SK-N-SH (cell line): ENCODE measurements around the gene AGXT2. TPM values are rescaled to one million over a fixed set of nuclear protein-coding genes. Genes with fewer than 3 reads are reported as not detected.

Experiments
- CTCF ChIA-PET: fragments of 300-600, 350-600 bp; formaldehyde crosslinking; extraction: SDS; loops from one replicate; lab custom pipeline; 2021; lab: Yijun Ruan, JAX
- POLR2A ChIA-PET: fragments of 350-600 bp; sonication (Branson Sonifier 250); formaldehyde crosslinking; extraction: SDS; loops from one replicate; lab custom pipeline; 2020; ENCODE audit warnings: antibody characterized with exemption, inconsistent platforms; lab: Yijun Ruan, JAX
- DNase-seq: peaks from one replicate; pipeline ENCODE4 v3.0.0; 2012
- H2AFZ ChIP-seq: fragments of 200-600 bp; sonication (generic); 2 replicates; pipeline ENCODE4 v1.8.1; 2016; ENCODE audit warnings: antibody characterized with exemption, mild to moderate bottlenecking, low read depth
- H3F3A ChIP-seq: fragments of 200-600 bp; sonication (generic); replicated peaks from 2 replicates; pipeline ENCODE3; 2016; ENCODE audit warnings: antibody characterized with exemption, mild to moderate bottlenecking; ENCODE audit not compliant: insufficient read depth
- H3K27ac ChIP-seq, 2 experiments: fragments of 200-500 bp in 1 of 2; fragments of 200-600 bp in 1 of 2; sonication (Bioruptor generic) in 1 of 2; sonication (generic), shearing (Covaris generic) in 1 of 2; 2 replicates each; pipeline versions ENCODE4 v1.5.1 to v1.6.1; 2014 to 2016; ENCODE audit warnings: low read depth in 2 of 2, inconsistent platforms in 1 of 2, low read length in 1 of 2, mild to moderate bottlenecking in 1 of 2, mixed read lengths in 1 of 2
- H3K27me3 ChIP-seq: fragments of 200-600 bp; sonication (generic), shearing (Covaris generic); 2 replicates; pipeline ENCODE4 v1.6.1; 2016; ENCODE audit warnings: mixed run types; ENCODE audit not compliant: insufficient read depth
- H3K36me3 ChIP-seq, 2 experiments: fragments of 200-500 bp in 1 of 2; fragments of 200-600 bp in 1 of 2; sonication (Bioruptor generic) in 1 of 2; sonication (generic) in 1 of 2; replicated peaks in 1 of 2; 2 replicates each; pipeline versions ENCODE3 to v1.5.1; 2014 to 2016; ENCODE audit warnings: low read length in 1 of 2, mild to moderate bottlenecking in 1 of 2; ENCODE audit not compliant: insufficient read depth in 2 of 2, control insufficient read depth in 1 of 2
- H3K4me1 ChIP-seq, 2 experiments: fragments of 200-500 bp in 1 of 2; fragments of 200-600 bp in 1 of 2; sonication (Bioruptor generic) in 1 of 2; sonication (generic), shearing (Covaris generic) in 1 of 2; 2 replicates each; pipeline versions ENCODE4 v1.5.1 to v1.6.1; 2014 to 2016; ENCODE audit warnings: low read depth in 1 of 2, low read length in 1 of 2, mixed run types in 1 of 2; ENCODE audit not compliant: insufficient read depth in 2 of 2, control insufficient read depth in 1 of 2
- H3K4me2 ChIP-seq: fragments of 200-600 bp; sonication (generic), shearing (Covaris generic); 2 replicates; pipeline ENCODE4 v1.6.1; 2017; ENCODE audit warnings: mixed run types
- H3K4me3 ChIP-seq, 2 experiments: fragments of 200-500 bp in 1 of 2; fragments of 200-600 bp in 1 of 2; sonication (Bioruptor generic) in 1 of 2; sonication (generic), shearing (Covaris generic) in 1 of 2; 2 replicates each; pipeline versions ENCODE4 v1.5.1 to v1.8.1; 2014 to 2016; ENCODE audit warnings: low read depth in 2 of 2, inconsistent platforms in 1 of 2, low read length in 1 of 2, mild to moderate bottlenecking in 1 of 2, mixed read lengths in 1 of 2, moderate library complexity in 1 of 2
- H3K79me2 ChIP-seq: fragments of 200-600 bp; sonication (generic); 2 replicates; pipeline ENCODE4 v1.8.1; 2017; ENCODE audit warnings: mild to moderate bottlenecking; ENCODE audit not compliant: insufficient read depth
- H3K9ac ChIP-seq: fragments of 200-600 bp; sonication (generic); 2 replicates; pipeline ENCODE4 v1.6.1; 2017; ENCODE audit warnings: mixed run types
- H3K9me2 ChIP-seq: fragments of 200-600 bp; sonication (generic); 2 replicates; pipeline ENCODE4 v1.6.1; 2017; ENCODE audit warnings: mixed run types
- H3K9me3 ChIP-seq: fragments of 200-600 bp; sonication (generic); 2 replicates; pipeline ENCODE4 v1.6.1; 2017; ENCODE audit warnings: mixed run types, mild to moderate bottlenecking, moderate library complexity
- H4K20me1 ChIP-seq: fragments of 200-600 bp; sonication (generic); 2 replicates; pipeline ENCODE4 v1.6.1; 2017; ENCODE audit warnings: mild to moderate bottlenecking, mixed run types; ENCODE audit not compliant: insufficient read depth
- FOSL2 ChIP-seq: IDR thresholded peaks from 2 replicates; pipeline ENCODE4 v1.4.0; 2012; ENCODE audit warnings: low read depth, mild to moderate bottlenecking, moderate library complexity, borderline replicate concordance
- FOXJ3 ChIP-seq: sonication (generic); formaldehyde crosslinking; IDR thresholded peaks from 2 replicates; pipeline ENCODE4 v1.5.1; 2020; ENCODE audit warnings: mild to moderate bottlenecking, missing genetic modification reagents
- NFIC ChIP-seq: IDR thresholded peaks from 2 replicates; pipeline ENCODE4 v1.4.0; 2012; ENCODE audit warnings: borderline replicate concordance
- NRF1 ChIP-seq: IDR thresholded peaks from 2 replicates; pipeline ENCODE4 v1.6.1; 2012; ENCODE audit warnings: low read depth, mild to moderate bottlenecking, low read length
- RFX5 ChIP-seq: IDR thresholded peaks from 2 replicates; pipeline ENCODE4 v1.6.1; 2012; ENCODE audit warnings: mild to moderate bottlenecking, improper control_type of control experiment, low read length
- SMC3 ChIP-seq: IDR thresholded peaks from 2 replicates; pipeline ENCODE4 v1.6.1; 2012; ENCODE audit warnings: low read depth, low read length, improper control_type of control experiment
- WGBS: methylation state at CpG from one replicate; pipeline ENCODE4 v1.1.6; 2017; ENCODE audit warnings: low lambda C conversion rate; 5-methylcytosine and 5-hydroxymethylcytosine counted together
- polyA plus RNA-seq, 3 experiments: library from polyadenylated mRNA; depleted of rRNA; stranded (reverse); fragments of >200 nt; gene quantifications; 2 replicates each; pipeline ENCODE4 v1.2.3, GENCODE V29; 2012
- TF ChIP-seq, protein P1 (sequence below): IDR thresholded peaks from 2 replicates; pipeline ENCODE4 v1.4.0; 2012; ENCODE audit warnings: low read depth
- TF ChIP-seq, protein P2 (sequence below): fragments of 150-350 bp; IDR thresholded peaks from 2 replicates; pipeline ENCODE4 v1.6.1; 2017; ENCODE audit warnings: antibody characterized with exemption, low read length, low read depth, borderline replicate concordance

The AGXT2 gene
- polyA plus RNA-seq, 1 of the 3 experiments (the other 2 are of a cell fraction) = not detected

DNA sequence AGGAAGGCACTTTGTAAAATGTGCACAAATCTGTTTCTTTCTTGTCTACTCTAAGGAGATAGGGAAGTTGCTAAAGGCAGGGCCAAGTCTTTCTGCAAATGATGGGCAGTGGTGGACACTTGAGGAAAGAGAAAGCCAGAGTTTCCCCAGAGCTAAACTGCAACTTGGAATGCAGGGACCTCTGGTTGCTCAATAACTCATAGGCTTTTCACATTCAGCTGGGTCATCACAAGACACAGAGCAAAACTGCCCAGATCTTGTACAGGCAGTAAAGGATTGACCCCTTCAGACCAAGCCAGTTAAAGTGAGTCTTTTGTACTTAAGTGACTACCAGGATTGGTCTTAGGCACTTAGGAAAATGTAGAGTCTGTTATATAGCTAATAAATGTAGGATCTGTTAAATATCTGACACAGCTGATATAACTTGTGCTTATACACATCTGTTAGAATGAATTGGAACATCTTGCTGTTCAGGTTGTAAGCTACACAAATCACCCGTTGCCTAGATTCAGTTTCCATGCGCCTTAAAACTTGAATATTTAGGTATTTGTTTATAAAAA, 13.5 kb upstream of the AGXT2 start:
- no peaks in the 10 kb centered on the region for H3K9me2 ChIP-seq
- H4K20me1 ChIP-seq = no peaks in the 10 kb centered on the region
- H3K4me1 ChIP-seq = no peaks in the 10 kb centered on the region
- ChIA-PET POLR2A (no interaction called here), CTCF (interaction anchor here (0.5 to 0.7 kb wide), 2 partner anchors 556 to 584 kb away, joined by 3 read pairs; partner anchors contain the start of gene SPEF2)
- H3K4me3 ChIP-seq = no peak overlapping the region
- H3K4me2 ChIP-seq = no peak overlapping the region
- H3K36me3 ChIP-seq = no peaks in the 10 kb centered on the region
- no peak overlapping the region for H3K27ac ChIP-seq
- no peaks in the 10 kb centered on the region for H3F3A ChIP-seq
- no peak for DNase-seq
- H3K9me3 ChIP-seq = no peaks in the 10 kb centered on the region
- H3K27me3 ChIP-seq = peaks cover 6% of the 10 kb centered on the region; the same call in 1 of the 2 replicates
- no peak for TF ChIP-seq FOSL2
- TF ChIP-seq RFX5 = no peak
- TF ChIP-seq NRF1 = no peak
- TF ChIP-seq, protein P1, sequence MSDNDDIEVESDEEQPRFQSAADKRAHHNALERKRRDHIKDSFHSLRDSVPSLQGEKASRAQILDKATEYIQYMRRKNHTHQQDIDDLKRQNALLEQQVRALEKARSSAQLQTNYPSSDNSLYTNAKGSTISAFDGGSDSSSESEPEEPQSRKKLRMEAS = no peak
- no peak for TF ChIP-seq SMC3
- H3K79me2 ChIP-seq = no peaks in the 10 kb centered on the region
- WGBS = 31% methylated on average over 2 of the region's 2 CpGs
- no peak overlapping the region for H2AFZ ChIP-seq
- no peak overlapping the region for H3K9ac ChIP-seq

DNA sequence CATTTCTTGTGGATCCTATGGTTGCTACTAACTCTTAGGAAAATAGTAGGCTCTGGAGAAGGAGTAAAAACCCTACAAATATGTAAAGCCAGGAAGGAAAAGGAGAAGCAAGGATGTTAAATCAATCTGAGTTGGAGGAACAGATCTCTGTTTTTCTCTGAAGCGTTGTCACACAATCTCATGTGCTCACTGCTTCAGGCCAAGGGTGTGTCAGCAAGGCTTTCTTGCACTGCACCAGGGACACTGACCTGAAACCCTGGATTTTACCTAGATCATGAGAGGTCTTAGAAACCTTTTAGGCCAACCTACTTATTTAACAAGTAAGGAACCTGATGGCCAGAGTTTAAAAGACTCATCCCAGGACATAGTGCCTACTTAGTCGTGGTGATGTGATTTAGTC, 12.5 kb upstream of the AGXT2 start:
- H3K9me2 ChIP-seq = no peaks in the 10 kb centered on the region
- H3K79me2 ChIP-seq = no peaks in the 10 kb centered on the region
- CTCF ChIA-PET = no interaction called here
- H3K4me3 ChIP-seq = no peak overlapping the region
- H3F3A ChIP-seq = no peaks in the 10 kb centered on the region
- no peaks in the 10 kb centered on the region for H3K36me3 ChIP-seq
- POLR2A ChIA-PET = no interaction called here
- H3K4me1 ChIP-seq = no peaks in the 10 kb centered on the region
- no peak overlapping the region for H2AFZ ChIP-seq
- H3K27me3 ChIP-seq = peaks cover 6% of the 10 kb centered on the region; the same call in 1 of the 2 replicates
- TF ChIP-seq NFIC (no peak), NRF1 (no peak)
- TF ChIP-seq, protein P2, sequence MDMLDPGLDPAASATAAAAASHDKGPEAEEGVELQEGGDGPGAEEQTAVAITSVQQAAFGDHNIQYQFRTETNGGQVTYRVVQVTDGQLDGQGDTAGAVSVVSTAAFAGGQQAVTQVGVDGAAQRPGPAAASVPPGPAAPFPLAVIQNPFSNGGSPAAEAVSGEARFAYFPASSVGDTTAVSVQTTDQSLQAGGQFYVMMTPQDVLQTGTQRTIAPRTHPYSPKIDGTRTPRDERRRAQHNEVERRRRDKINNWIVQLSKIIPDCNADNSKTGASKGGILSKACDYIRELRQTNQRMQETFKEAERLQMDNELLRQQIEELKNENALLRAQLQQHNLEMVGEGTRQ = no peak
- H4K20me1 ChIP-seq = no peaks in the 10 kb centered on the region
- no peak overlapping the region for H3K9ac ChIP-seq
- H3K4me2 ChIP-seq = no peak overlapping the region
- DNase-seq = no peak
- no peak overlapping the region for H3K27ac ChIP-seq
- no peaks in the 10 kb centered on the region for H3K9me3 ChIP-seq
- 29% methylated on average over 2 of the region's 2 CpGs for WGBS

GRCh38 chr5:35059251-35059650, 11.5 kb upstream of the AGXT2 start:
- ChIA-PET POLR2A (no interaction called here), CTCF (no interaction called here)
- H3K4me2 ChIP-seq = no peak overlapping the region
- H2AFZ ChIP-seq = no peak overlapping the region
- no peaks in the 10 kb centered on the region for H4K20me1 ChIP-seq
- no peaks in the 10 kb centered on the region for H3K9me2 ChIP-seq
- no peak overlapping the region for H3K27ac ChIP-seq
- peaks cover 6% of the 10 kb centered on the region; the same call in 1 of the 2 replicates for H3K27me3 ChIP-seq
- H3K79me2 ChIP-seq = no peaks in the 10 kb centered on the region
- no peak overlapping the region for H3K9ac ChIP-seq
- H3K9me3 ChIP-seq = no peaks in the 10 kb centered on the region
- no peak for DNase-seq
- H3F3A ChIP-seq = no peaks in the 10 kb centered on the region
- TF ChIP-seq FOXJ3 (CRISPR knock-in tag) = no peak
- TF ChIP-seq, all 33 proteins: peak for 0
- no peaks in the 10 kb centered on the region for H3K36me3 ChIP-seq
- no peaks in the 10 kb centered on the region for H3K4me1 ChIP-seq
- H3K4me3 ChIP-seq = no peak overlapping the region
